ENCODE data around the gene ADAMTS2. TPM values are rescaled to one million over a fixed set of nuclear protein-coding genes. Genes with fewer than 3 reads are reported as not detected.

ADAMTS2 gene
- total RNA-seq, 4 donors from 2014 or later: 6.0 to 20.9 (median 13.5) TPM

DNA sequence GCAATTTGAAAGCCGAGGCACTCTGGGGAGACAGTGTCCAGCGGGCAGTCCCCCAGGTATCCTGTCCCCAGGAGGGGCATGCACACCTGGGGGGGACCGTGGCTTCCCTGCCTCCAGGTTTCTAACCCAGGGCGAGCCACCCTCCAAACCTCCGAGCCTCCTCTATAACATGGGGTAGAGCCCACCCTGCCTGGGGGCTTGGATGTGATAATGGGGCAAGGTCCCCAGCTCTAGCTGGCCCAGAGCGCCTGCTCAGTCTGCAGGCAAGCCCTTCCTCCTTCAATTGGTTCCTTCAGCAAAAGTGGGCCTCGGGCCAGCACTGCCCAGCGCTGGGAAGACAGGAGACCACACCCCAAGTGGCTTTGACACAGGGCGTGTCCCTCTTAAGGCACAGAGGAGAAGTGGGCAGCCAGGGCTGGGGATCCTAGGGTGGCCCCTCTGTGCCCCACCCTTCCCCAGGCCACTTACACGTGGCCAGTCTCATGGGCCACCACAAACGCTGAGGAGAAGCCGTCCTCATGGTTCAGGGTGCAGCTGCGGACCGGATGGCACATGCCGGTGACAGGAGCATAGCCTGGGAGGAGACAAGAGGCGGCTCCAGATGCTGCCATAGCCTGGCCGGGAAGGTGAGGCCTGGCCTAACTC, 190.8 kb downstream of the ADAMTS2 start:
- 88% methylated on average over 6 of the region's 17 CpGs; no CpG with 5 or more reads in 1 of the 2 donors for WGBS, 2 donors (ENCODE audit: low coverage in 1 of 2)
- H3K4me1 ChIP-seq: no peaks in the 10 kb centered on the region
- no peak overlapping the region for H3K27ac ChIP-seq
- intact Hi-C loops (cut with DNase I; ENCODE audit: low total_unique reads): no loop called here
- DNase-seq: no peak
- in situ Hi-C loops (cut with MboI; ENCODE audit: low pct_ligation_motif_present in 1 of 4, low pct_unique_long_range_greater_than_20kb in 1 of 4, low sequenced_read_pairs in 3 of 4): loop anchor here in 1 of 4 donors (25.0 kb wide), 1 partner anchor 183 kb away; the partner anchor contains the start of gene ADAMTS2
- TF ChIP-seq EP300 (IDR thresholded peaks at IDR 0.05; ENCODE audit: low read depth) (no peak), CTCF (IDR thresholded peaks at IDR 0.05) (no peak), POLR2A (IDR thresholded peaks at IDR 0.05) (no peak), POLR2AphosphoS5 (IDR thresholded peaks at IDR 0.05) (no peak)
- no peak overlapping the region for H3K4me3 ChIP-seq
- no peaks in the 10 kb centered on the region for H3K27me3 ChIP-seq
- no peaks in the 10 kb centered on the region for H3K9me3 ChIP-seq
- H3K36me3 ChIP-seq: no peaks in the 10 kb centered on the region

- intact Hi-C loops (cut with DNase I; ENCODE audit: low total_unique reads): no loop called here
- no peak overlapping the region for H3K4me3 ChIP-seq
- H3K36me3 ChIP-seq: no peaks in the 10 kb centered on the region
- in situ Hi-C loops (cut with MboI; ENCODE audit: low pct_ligation_motif_present in 1 of 4, low pct_unique_long_range_greater_than_20kb in 1 of 4, low sequenced_read_pairs in 3 of 4): loop anchor here in 1 of 4 donors (25.0 kb wide), 1 partner anchor 183 kb away; the partner anchor contains the start of gene ADAMTS2
- H3K4me1 ChIP-seq: no peaks in the 10 kb centered on the region
- H3K9me3 ChIP-seq: no peaks in the 10 kb centered on the region
- no peaks in the 10 kb centered on the region for H3K27me3 ChIP-seq
- DNase-seq: no peak
- 92% methylated on average over 22 of the region's 22 CpGs; no CpG with 5 or more reads in 1 of the 2 donors for WGBS, 2 donors (ENCODE audit: low coverage in 1 of 2)
- no peak overlapping the region for H3K27ac ChIP-seq
- TF ChIP-seq POLR2AphosphoS5 (IDR thresholded peaks at IDR 0.05) (no peak), CTCF (IDR thresholded peaks at IDR 0.05) (no peak), EP300 (IDR thresholded peaks at IDR 0.05; ENCODE audit: low read depth) (no peak), POLR2A (IDR thresholded peaks at IDR 0.05) (no peak)
These were observed 191.3 kb downstream of the ADAMTS2 start for GRCh38 chr5:179153921-179154345.

GRCh38 chr5:179153341-179153901, 191.8 kb downstream of the ADAMTS2 start:
- Histone ChIP-seq H3K4me1 (no peaks in the 10 kb centered on the region), H3K4me3 (no peak overlapping the region), H3K27me3 (no peaks in the 10 kb centered on the region), H3K36me3 (no peaks in the 10 kb centered on the region), H3K9me3 (no peaks in the 10 kb centered on the region), H3K27ac (no peak overlapping the region)
- TF ChIP-seq CTCF (IDR thresholded peaks at IDR 0.05): no peak
- TF ChIP-seq POLR2A (IDR thresholded peaks at IDR 0.05): no peak
- TF ChIP-seq EP300 (IDR thresholded peaks at IDR 0.05; ENCODE audit: low read depth): no peak
- TF ChIP-seq POLR2AphosphoS5 (IDR thresholded peaks at IDR 0.05): no peak
- WGBS, 2 donors (ENCODE audit: low coverage in 1 of 2): 95 to 100% methylated on average over 2 to 17 of the region's 24 CpGs
- in situ Hi-C loops (cut with MboI; ENCODE audit: low pct_ligation_motif_present in 1 of 4, low pct_unique_long_range_greater_than_20kb in 1 of 4, low sequenced_read_pairs in 3 of 4): loop anchor here in 1 of 4 donors (25.0 kb wide), 1 partner anchor 184 kb away; the partner anchor contains the start of gene ADAMTS2
- intact Hi-C loops (cut with DNase I; ENCODE audit: low total_unique reads): no loop called here
- DNase-seq: no peak

DNA sequence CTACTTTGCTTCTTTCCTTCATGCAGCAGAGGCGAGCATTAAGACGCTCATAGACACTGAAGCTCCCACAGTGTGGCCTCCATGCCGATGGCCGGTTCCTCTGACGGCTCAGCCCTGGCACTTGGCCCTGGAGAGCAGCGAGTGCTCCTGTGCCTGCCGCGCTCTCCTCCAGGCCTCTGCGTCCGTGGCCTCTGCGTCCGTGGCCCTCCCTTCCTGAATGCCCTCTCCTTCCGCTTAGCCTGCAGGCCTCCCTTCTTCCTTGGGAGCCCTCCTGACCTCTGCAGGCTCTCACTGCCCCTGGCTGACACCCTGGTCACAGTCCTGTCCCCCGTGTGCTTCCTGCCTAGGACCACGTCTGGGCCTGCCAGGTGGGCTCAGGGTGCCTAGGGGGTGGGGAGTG, 192.3 kb downstream of the ADAMTS2 start:
- H3K27me3 ChIP-seq: no peaks in the 10 kb centered on the region
- no peaks in the 10 kb centered on the region for H3K4me1 ChIP-seq
- TF ChIP-seq POLR2AphosphoS5 (IDR thresholded peaks at IDR 0.05): no peak
- TF ChIP-seq POLR2A (IDR thresholded peaks at IDR 0.05): no peak
- no peak for TF ChIP-seq EP300 (IDR thresholded peaks at IDR 0.05; ENCODE audit: low read depth)
- TF ChIP-seq CTCF (IDR thresholded peaks at IDR 0.05): no peak
- WGBS, 2 donors (ENCODE audit: low coverage in 1 of 2): 90 to 97% methylated on average over 6 to 15 of the region's 15 CpGs
- H3K27ac ChIP-seq: no peak overlapping the region
- H3K4me3 ChIP-seq: no peak overlapping the region
- no peaks in the 10 kb centered on the region for H3K9me3 ChIP-seq
- intact Hi-C loops (cut with DNase I; ENCODE audit: low total_unique reads): no loop called here
- in situ Hi-C loops (cut with MboI; ENCODE audit: low pct_ligation_motif_present in 1 of 4, low pct_unique_long_range_greater_than_20kb in 1 of 4, low sequenced_read_pairs in 3 of 4): loop anchor here in 1 of 4 donors (25.0 kb wide), 1 partner anchor 184 kb away; the partner anchor contains the start of gene ADAMTS2
- DNase-seq: no peak
- H3K36me3 ChIP-seq: no peaks in the 10 kb centered on the region

All from transverse colon (tissue), 4 donors.